Activated CD8-positive, alpha-beta memory T cell treated with anti-CD3 and anti-CD28 coated beads, Interleukin-2, amount 50 U/mL, for 48 hours (primary cell): Measurements from ENCODE around the gene ERGIC2.
"Not testable (repeated sequence)": the region's sequence is repeated elsewhere in the genome, so short reads cannot be mapped to it uniquely, and the experiment has no call there.

Experiments
- DNase-seq: peaks from one replicate; pipeline ENCODE4 v3.0.0-alpha.2; 2020

Gene ERGIC2

DNA sequence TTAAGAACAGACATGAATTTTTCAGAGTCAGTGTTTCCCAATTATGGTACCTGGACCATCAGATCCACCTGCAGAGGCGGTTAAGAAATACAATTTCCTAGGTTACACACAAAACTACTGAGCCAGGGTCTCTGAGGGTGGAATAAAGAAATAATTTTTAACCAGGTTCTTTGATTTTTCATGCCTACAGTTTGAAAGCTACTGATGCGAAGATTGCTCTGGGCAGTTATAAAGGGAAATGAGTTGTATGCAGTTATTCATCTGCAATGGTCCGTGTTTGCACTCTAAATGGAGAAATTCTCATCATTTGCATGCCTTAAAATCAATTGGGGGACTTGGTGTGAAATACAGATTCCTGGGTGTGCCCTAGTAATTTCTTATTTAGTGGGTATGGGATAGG, 89.7 kb downstream of the ERGIC2 start:
- no peak for DNase-seq

DNA sequence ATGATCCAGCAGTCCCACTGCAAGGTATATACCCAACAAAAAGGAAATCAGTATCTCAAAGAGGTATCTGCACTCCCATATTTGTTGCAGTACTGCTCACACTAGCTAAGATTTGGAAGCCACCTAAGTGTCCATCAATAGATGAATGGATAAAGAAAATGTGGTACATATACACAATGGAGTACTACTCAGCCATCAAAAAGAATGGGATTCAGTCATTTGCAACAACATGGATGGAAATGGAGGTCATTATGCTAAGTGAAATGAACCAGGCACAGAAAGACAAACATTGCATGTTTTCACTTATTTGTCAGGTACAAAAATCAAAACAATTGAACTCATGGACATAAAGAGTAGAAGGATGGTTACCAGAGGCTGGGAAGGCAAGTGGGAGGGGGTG, 90.5 kb downstream of the ERGIC2 start:
- DNase-seq, result not testable (repeated sequence)

DNA sequence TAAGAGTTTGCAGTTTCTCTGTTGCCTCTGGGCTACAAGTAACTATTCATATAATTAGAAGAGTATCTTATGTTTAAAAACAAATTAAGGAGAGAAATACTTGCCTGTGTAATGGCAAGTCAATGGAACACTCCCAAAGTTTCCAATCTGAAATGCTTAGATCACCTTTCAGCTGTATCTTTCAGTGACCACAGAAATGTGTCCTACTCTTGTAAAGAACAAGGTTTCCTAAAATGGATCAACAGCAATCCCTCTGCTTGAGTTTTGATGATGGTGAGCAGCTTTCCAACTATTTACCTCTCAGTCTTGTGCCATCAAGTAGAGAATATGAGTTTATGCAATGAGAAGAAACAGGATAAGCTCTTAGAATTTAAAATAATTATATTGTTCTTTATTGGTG, 92.9 kb downstream of the ERGIC2 start:
- no peak for DNase-seq

DNA sequence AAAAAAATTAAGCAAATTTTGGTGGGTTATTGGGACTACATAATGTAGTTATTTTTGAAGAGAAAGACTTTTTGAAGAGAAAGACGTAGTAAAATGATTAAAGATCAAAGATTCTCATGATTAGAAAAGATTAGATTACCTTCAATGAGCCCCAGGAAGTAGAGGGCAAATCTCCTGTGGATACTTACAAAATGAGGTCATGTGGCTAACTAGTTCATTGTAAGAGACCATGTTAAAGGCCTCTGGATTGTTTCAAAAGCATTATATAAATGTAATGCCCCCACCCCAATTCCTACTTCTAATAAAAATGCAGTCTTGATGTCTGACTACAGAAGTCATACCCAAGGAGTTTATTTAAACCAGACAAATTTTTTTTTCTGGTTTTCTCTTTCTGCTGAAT, 93.3 kb downstream of the ERGIC2 start:
- DNase-seq, result no peak
